Fibroblast of pulmonary artery (primary cell): ENCODE measurements around the gene PARD6G.

Experiments used
- DNase-seq: peaks from one replicate; pipeline ENCODE4 v3.0.0-alpha.2; 2010; ENCODE audit warnings: low read depth
- H3K4me3 ChIP-seq: replicated peaks from 2 replicates; pipeline ENCODE4 v1.5.1; 2011; ENCODE audit warnings: low read depth, mild to moderate bottlenecking, control low read depth, low read length, moderate library complexity
- CTCF ChIP-seq: IDR thresholded peaks from 2 replicates; pipeline ENCODE4 v1.5.1; 2011; ENCODE audit warnings: mild to moderate bottlenecking, control low read depth, low read length, inconsistent platforms; ENCODE audit errors: missing control alignments

PARD6G gene

GRCh38 chr18:80115035-80115434 is 132.3 kb downstream of the PARD6G start:
- no peak for DNase-seq
- no peak overlapping the region for H3K4me3 ChIP-seq
- TF ChIP-seq CTCF = no peak

- no peak for TF ChIP-seq CTCF
- no peak overlapping the region for H3K4me3 ChIP-seq
- DNase-seq = peak; percentile 34
Measured at GRCh38 chr18:80112624-80113248, 134.6 kb downstream of the PARD6G start.

- H3K4me3 ChIP-seq = peak overlapping the region; percentile 69
- no peak for TF ChIP-seq CTCF
- peak; percentile 40 for DNase-seq
Measured at GRCh38 chr18:80109676-80110078, 137.6 kb downstream of the PARD6G start.

- no peak for TF ChIP-seq CTCF
Measured at GRCh38 chr18:80108739-80109675, 138.3 kb downstream of the PARD6G start, which contains the start of gene ADNP2. Gene ADNP2, plus strand, starts transcription at chr18:80109262. Its CDS starts 8,281 bp downstream, at chr18:80117543.

GRCh38 chr18:80108121-80108536 is 139.2 kb downstream of the PARD6G start:
- DNase-seq = no peak
- no peak for TF ChIP-seq CTCF
- H3K4me3 ChIP-seq = no peak overlapping the region

More at GRCh38 chr18:80108739-80109675, 138.3 kb downstream of the PARD6G start, which contains the start of gene ADNP2:
- peak; percentile 95 for DNase-seq
- peak within 1 kb of the TSS; percentile 69 for H3K4me3 ChIP-seq

GRCh38 chr18:80107426-80107825 is 139.9 kb downstream of the PARD6G start:
- no peak overlapping the region for H3K4me3 ChIP-seq
- TF ChIP-seq CTCF = no peak
- DNase-seq = no peak
